Testis (tissue), 3 donors: ENCODE data around the gene PIEZO2. TPM values are rescaled to one million over a fixed set of nuclear protein-coding genes. Genes with fewer than 3 reads are reported as not detected.

Experiments used
- DNase-seq: peaks from one replicate; pipeline ENCODE4 v3.0.0-alpha.2; 2019
- H3K27ac ChIP-seq, 2 donors: fragments of 200-600 bp; sonication (generic); one replicate each; pipeline ENCODE4 v1.5.1; 2019
- H3K27me3 ChIP-seq: fragments of 200-600 bp; sonication (generic); one replicate; pipeline ENCODE4 v1.5.1; 2019
- H3K36me3 ChIP-seq: fragments of 200-600 bp; sonication (generic); one replicate; pipeline ENCODE4 v1.5.1; 2017; ENCODE audit warnings: low read depth; ENCODE audit errors: missing control alignments
- H3K4me1 ChIP-seq: fragments of 200-600 bp; sonication (generic); one replicate; pipeline ENCODE4 v1.5.1; 2019
- H3K4me3 ChIP-seq, 2 donors: fragments of 200-600 bp; sonication (generic); one replicate each; pipeline ENCODE4 v1.5.1; 2017 to 2019
- H3K9me3 ChIP-seq: fragments of 200-600 bp; sonication (generic); one replicate; pipeline ENCODE4 v1.5.1; 2017
- CTCF ChIP-seq, 3 experiments: fragments of 450-650 bp in 2 of 3; fragments of 200-600 bp in 1 of 3; sonication (generic) in 1 of 3; IDR thresholded peaks; one replicate each; pipeline ENCODE4 v1.5.1; 2016 to 2019; ENCODE audit warnings: antibody characterized with exemption in 3 of 3, mild to moderate bottlenecking in 2 of 3, moderate library complexity in 1 of 3
- POLR2A ChIP-seq: fragments of 450-650 bp; IDR thresholded peaks from one replicate; pipeline ENCODE4 v1.6.1; 2017; ENCODE audit warnings: antibody characterized with exemption, mild to moderate bottlenecking, moderate library complexity
- WGBS, 2 donors: methylation state at CpG; one replicate each; pipeline ENCODE4 v1.1.5; 2018; 5-methylcytosine and 5-hydroxymethylcytosine counted together
- intact Hi-C: fragments of 100-400 bp; cut with DNase I; formaldehyde crosslinking; loops from one replicate; pipeline ENCODE4 v1.15.1; 2023; ENCODE audit warnings: low total_unique reads
- polyA plus RNA-seq: library from polyadenylated mRNA; stranded (reverse); fragments of 350-450 nt; fragmentation: Illumina TruSeq; extraction: RNeasy Lipid Tissue Mini Kit (QIAGEN cat#74804); gene quantifications from one replicate; pipeline ENCODE4 v1.2.3, GENCODE V29; 2014; ENCODE audit warnings: low read depth, low replicate concordance; ENCODE audit not compliant: insufficient read depth
- total RNA-seq, 2 donors: library from RNA; depleted of rRNA; stranded (reverse); fragments of >200 nt; gene quantifications; one replicate each; pipeline ENCODE4 v1.2.3, GENCODE V29; 2016

PIEZO2 gene
- total and polyA plus RNA-seq, 3 donors from 2014 or later, result 2.3 to 3.5 (median 3.0) TPM

DNA sequence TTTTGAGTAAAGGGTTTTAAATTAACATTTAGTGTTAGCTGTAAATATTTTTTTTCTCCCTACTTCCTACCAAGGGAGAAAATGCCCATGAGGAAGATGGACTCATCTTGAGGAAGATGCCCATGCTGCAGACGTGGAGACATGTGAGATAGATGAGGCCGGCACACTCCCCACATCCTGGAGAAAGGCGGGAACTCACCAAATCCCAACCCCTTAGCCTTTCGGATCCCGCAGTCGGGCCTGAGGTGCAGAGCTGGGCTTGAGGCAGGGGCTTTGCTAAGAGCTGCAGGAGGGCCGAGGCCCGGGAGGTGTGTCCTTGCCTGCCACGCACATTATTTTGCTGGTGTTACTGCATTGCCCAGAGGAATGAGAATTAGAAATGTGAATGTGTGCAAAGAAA is 485.6 kb downstream of the PIEZO2 start:
- Histone ChIP-seq H3K27ac (no peak overlapping the region), H3K9me3 (no peaks in the 10 kb centered on the region), H3K4me3 (no peak overlapping the region), H3K36me3 (no peaks in the 10 kb centered on the region), H3K27me3 (no peaks in the 10 kb centered on the region), H3K4me1 (no peaks in the 10 kb centered on the region)
- 67 to 72% methylated on average over 9 of the region's 9 CpGs for WGBS, 2 donors
- TF ChIP-seq POLR2A, result no peak
- TF ChIP-seq CTCF (IDR thresholded peaks at IDR 0.05), result no peak
- no peak for DNase-seq
- intact Hi-C loops, result no loop called here

DNA sequence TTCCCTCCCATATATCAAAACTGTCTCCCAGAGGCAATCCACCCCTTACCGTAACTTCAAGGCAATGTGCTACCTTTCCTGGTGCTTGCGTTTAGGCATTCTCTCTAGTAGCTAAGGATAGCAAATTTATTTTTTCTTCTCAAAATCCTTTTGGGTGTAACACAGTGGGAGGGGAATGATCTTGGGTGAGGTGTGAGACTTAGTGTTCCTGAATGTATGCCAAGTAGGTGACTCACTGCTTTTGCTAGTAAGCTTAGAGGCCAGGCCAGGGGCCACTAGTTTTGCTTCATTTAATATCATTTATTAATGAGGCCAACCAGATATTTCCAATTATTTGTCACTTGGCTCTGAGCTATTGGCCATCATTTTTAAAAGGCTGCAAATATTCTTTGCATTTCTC is 488.1 kb downstream of the PIEZO2 start:
- no peak for TF ChIP-seq CTCF (IDR thresholded peaks at IDR 0.05)
- TF ChIP-seq POLR2A, result no peak
- DNase-seq, result no peak
- Histone ChIP-seq H3K27ac (no peak overlapping the region), H3K9me3 (no peaks in the 10 kb centered on the region), H3K36me3 (no peaks in the 10 kb centered on the region), H3K4me1 (no peaks in the 10 kb centered on the region), H3K27me3 (no peaks in the 10 kb centered on the region), H3K4me3 (no peak overlapping the region)
- intact Hi-C loops, result no loop called here
- WGBS, 2 donors, result 75 to 76% methylated on average over 2 of the region's 2 CpGs

GRCh38 chr18:10660179-10660884 is 489.0 kb downstream of the PIEZO2 start:
- no peak for DNase-seq
- Histone ChIP-seq H3K4me1 (no peaks in the 10 kb centered on the region), H3K27me3 (no peaks in the 10 kb centered on the region), H3K9me3 (no peaks in the 10 kb centered on the region), H3K27ac (no peak overlapping the region), H3K36me3 (no peaks in the 10 kb centered on the region), H3K4me3 (no peak overlapping the region)
- intact Hi-C loops, result no loop called here
- no peak for TF ChIP-seq CTCF (IDR thresholded peaks at IDR 0.05)
- TF ChIP-seq POLR2A, result no peak
- 52 to 63% methylated on average over 13 of the region's 13 CpGs for WGBS, 2 donors

GRCh38 chr18:10659594-10659993 is 489.8 kb downstream of the PIEZO2 start:
- intact Hi-C loops, result no loop called here
- H3K4me1 ChIP-seq, result no peaks in the 10 kb centered on the region
- no peak for DNase-seq

More at GRCh38 chr18:10659594-10659993, 489.8 kb downstream of the PIEZO2 start:
- 68 to 74% methylated on average over 5 of the region's 5 CpGs for WGBS, 2 donors
- Histone ChIP-seq H3K36me3 (no peaks in the 10 kb centered on the region), H3K27me3 (no peaks in the 10 kb centered on the region), H3K9me3 (no peaks in the 10 kb centered on the region), H3K4me3 (no peak overlapping the region), H3K27ac (no peak overlapping the region)
- TF ChIP-seq CTCF (IDR thresholded peaks at IDR 0.05), result no peak
- TF ChIP-seq POLR2A, result no peak
